ENCODE data around the gene CHTF18. TPM values are rescaled to one million over a fixed set of nuclear protein-coding genes. Genes with fewer than 3 reads are reported as not detected.

CHTF18 gene
- total RNA-seq, 1 experiment from 2014 or later: 120 TPM

GRCh38 chr16:808085-808386 is 19.6 kb downstream of the CHTF18 start:
- Histone ChIP-seq H3K23me2 (ENCODE audit: insufficient read length, low read depth, low read length, poor library complexity, severe bottlenecking) (peaks cover 3% of the 10 kb centered on the region), H3K4ac (ENCODE audit: low read depth, low read length) (no peak overlapping the region), H3K9me3 (ENCODE audit: control insufficient read depth, low read depth, low read length) (no peaks in the 10 kb centered on the region), H3K18ac (ENCODE audit: insufficient read length, low read depth, low read length) (no peak overlapping the region), H3K9ac (ENCODE audit: extremely low read depth, insufficient read length, low read length) (no peak overlapping the region), H2BK12ac (ENCODE audit: insufficient read length, low read depth, low read length) (no peak overlapping the region), H3K4me2 (ENCODE audit: insufficient read depth, insufficient read length, low read length) (peak overlapping the region; percentile 46), H3K27ac (ENCODE audit: insufficient read length, low read depth, low read length) (no peak overlapping the region), H3K14ac (ENCODE audit: insufficient read depth, low read length) (no peak overlapping the region), H4K5ac (ENCODE audit: insufficient read length, low read depth, low read length) (no peak overlapping the region), H2AK5ac (ENCODE audit: insufficient read length, low read length) (no peak overlapping the region), H2BK20ac (ENCODE audit: low read depth, low read length, poor library complexity, severe bottlenecking) (no peak overlapping the region), H3K4me1 (ENCODE audit: insufficient read depth, low read length) (no peaks in the 10 kb centered on the region; the same call in 1 of the 2 replicates), H3T11ph (ENCODE audit: low read length) (no peak overlapping the region), H4K20me1 (ENCODE audit: control insufficient read depth, insufficient read depth, insufficient read length) (no peaks in the 10 kb centered on the region), H2AFZ (ENCODE audit: low read length) (no peak overlapping the region), H4K91ac (ENCODE audit: insufficient read length, low read depth, low read length) (no peak overlapping the region), H2BK120ac (ENCODE audit: low read depth, low read length, poor library complexity, severe bottlenecking) (no peak overlapping the region), H2BK15ac (ENCODE audit: low read depth, low read length) (no peak overlapping the region), H3K56ac (ENCODE audit: insufficient read length, low read depth, low read length) (no peak overlapping the region), H3K23ac (ENCODE audit: insufficient read length, low read depth, low read length) (no peak overlapping the region), H2BK5ac (ENCODE audit: insufficient read length, low read length) (no peak overlapping the region), H3K79me2 (ENCODE audit: insufficient read depth, low read length) (no peaks in the 10 kb centered on the region), H3K79me1 (ENCODE audit: insufficient read depth, low read depth, low read length, poor library complexity, severe bottlenecking) (no peaks in the 10 kb centered on the region), H4K8ac (replicated peaks; ENCODE audit: insufficient read length, low read depth, low read length) (no peak overlapping the region), H3K27me3 (ENCODE audit: insufficient read depth, low read length) (peaks cover 5% of the 10 kb centered on the region; the same call in 1 of the 2 replicates)
- H3K27me3 Mint-ChIP-seq (ENCODE audit: low read depth): peaks cover 84% of the 10 kb centered on the region
- H3K4me1 Mint-ChIP-seq: peaks cover 2 to 7% of the 10 kb centered on the region in 2 experiments; a peak in 1 of 4 replicates
- H3K27ac Mint-ChIP-seq: peak overlapping the region in 1 of 3 experiments; percentile 92; a peak in 1 of 7 replicates
- no peaks in the 10 kb centered on the region for H3K36me3 Mint-ChIP-seq (ENCODE audit: insufficient read depth in 1 of 3, low read depth in 3 of 3)
- peak overlapping the region; percentile 91 to 95 for H3K4me3 Mint-ChIP-seq
- TF ChIP-seq CTCF (conservative IDR thresholded peaks at IDR 0.05): no peak
- WGBS (ENCODE audit: extremely low coverage, insufficient read length, low lambda C conversion rate): no CpG with 5 or more reads among the region's 19 CpGs
- DNase-seq: no peak
- peaks cover 0 to 11% of the 10 kb centered on the region in 2 experiments; a peak in 2 of 5 replicates for H3K9me3 Mint-ChIP-seq
